Renal pelvis (tissue), 12 donors: ENCODE results near the gene IDH2. TPM values are rescaled to one million over a fixed set of nuclear protein-coding genes. Genes with fewer than 3 reads are reported as not detected.
"Not testable (repeated sequence)": the region's sequence is repeated elsewhere in the genome, so short reads cannot be mapped to it uniquely, and the experiment has no call there.

Experiments
- DNase-seq: peaks from one replicate; pipeline ENCODE4 v3.0.0-alpha.2; 2013
- long read RNA-seq, 16 experiments: transcript quantifications; one replicate each; lab custom pipeline, GENCODE V29; 2026
- polyA plus RNA-seq, 3 donors: library from polyadenylated mRNA; unstranded; fragments of 120-200 nt; gene quantifications; one replicate each; pipeline ENCODE4 v1.2.1, GENCODE V29; 2013; ENCODE audit not compliant: insufficient read length in 3 of 3

The IDH2 gene
- polyA plus RNA-seq, result 100 to 1,000 TPM; 195 to 249 (median 224) TPM
- long read RNA-seq, donor 1, transcript IDH2-201 (11 exons, 2,694 nt), result major isoform, 99 of 115 reads
- long read RNA-seq, donor 1, transcript IDH2-204 (9 exons, 1,449 nt), result minor isoform, 5 of 115 reads
- long read RNA-seq, donor 1, partial matches to known transcripts, result 11 of 115 reads
- long read RNA-seq, donor 1, other reads (novel, unspliced or antisense), result 0 of 115 reads
- long read RNA-seq, donor 2, transcript IDH2-201 (11 exons, 2,694 nt), result major isoform, 106 of 114 reads
- long read RNA-seq, donor 2, partial matches to known transcripts, result 7 of 114 reads
- long read RNA-seq, donor 2, other reads (novel, unspliced or antisense), result 0 of 114 reads
- long read RNA-seq, donor 3, transcript IDH2-201 (11 exons, 2,694 nt), result major isoform, 70 of 91 reads
- long read RNA-seq, donor 3, partial matches to known transcripts, result 20 of 91 reads
- long read RNA-seq, donor 3, other reads (novel, unspliced or antisense), result 0 of 91 reads
- long read RNA-seq, donor 4, transcript IDH2-201 (11 exons, 2,694 nt), result major isoform, 98 of 110 reads
- long read RNA-seq, donor 4, partial matches to known transcripts, result 11 of 110 reads
- long read RNA-seq, donor 4, other reads (novel, unspliced or antisense), result 0 of 110 reads
- long read RNA-seq, donor 5, transcript IDH2-201 (11 exons, 2,694 nt), result major isoform, 27 of 29 reads
- long read RNA-seq, donor 5, partial matches to known transcripts, result 0 of 29 reads
- long read RNA-seq, donor 5, other reads (novel, unspliced or antisense), result 0 of 29 reads
- long read RNA-seq, donor 6, transcript IDH2-201 (11 exons, 2,694 nt), result major isoform, 53 of 56 reads
- long read RNA-seq, donor 6, partial matches to known transcripts, result 0 of 56 reads
- long read RNA-seq, donor 6, other reads (novel, unspliced or antisense), result 0 of 56 reads
- long read RNA-seq, donor 7, transcript IDH2-201 (11 exons, 2,694 nt), result major isoform, 94 of 119 reads
- long read RNA-seq, donor 7, partial matches to known transcripts, result 22 of 119 reads
- long read RNA-seq, donor 7, other reads (novel, unspliced or antisense), result 0 of 119 reads
- long read RNA-seq, donor 8, transcript IDH2-201 (11 exons, 2,694 nt), result major isoform, 12 of 12 reads
- long read RNA-seq, donor 8, partial matches to known transcripts, result 0 of 12 reads
- long read RNA-seq, donor 8, other reads (novel, unspliced or antisense), result 0 of 12 reads
- long read RNA-seq, donor 9, transcript IDH2-201 (11 exons, 2,694 nt), result major isoform, 94 of 117 reads
- long read RNA-seq, donor 9, partial matches to known transcripts, result 17 of 117 reads
- long read RNA-seq, donor 9, other reads (novel, unspliced or antisense), result 5 of 117 reads
- long read RNA-seq, donor 10, transcript IDH2-201 (11 exons, 2,694 nt), result major isoform, 69 of 96 reads
- long read RNA-seq, donor 10, partial matches to known transcripts, result 26 of 96 reads
- long read RNA-seq, donor 10, other reads (novel, unspliced or antisense), result 0 of 96 reads
- long read RNA-seq, donor 11, transcript IDH2-201 (11 exons, 2,694 nt), result major isoform, 50 of 61 reads
- long read RNA-seq, donor 11, partial matches to known transcripts, result 10 of 61 reads
- long read RNA-seq, donor 11, other reads (novel, unspliced or antisense), result 0 of 61 reads
- long read RNA-seq, donor 12, transcript IDH2-201 (11 exons, 2,694 nt), result major isoform, 86 of 103 reads
- long read RNA-seq, donor 12, partial matches to known transcripts, result 15 of 103 reads
- long read RNA-seq, donor 12, other reads (novel, unspliced or antisense), result 0 of 103 reads
- long read RNA-seq, donor 13, transcript IDH2-201 (11 exons, 2,694 nt), result major isoform, 33 of 40 reads
- long read RNA-seq, donor 13, partial matches to known transcripts, result 6 of 40 reads
- long read RNA-seq, donor 13, other reads (novel, unspliced or antisense), result 0 of 40 reads
- long read RNA-seq, donor 14, result 0 reads
- long read RNA-seq, donor 15, result 0 reads
- long read RNA-seq, donor 16, transcript IDH2-201 (11 exons, 2,694 nt), result major isoform, 100 of 132 reads
- long read RNA-seq, donor 16, partial matches to known transcripts, result 32 of 132 reads
- long read RNA-seq, donor 16, other reads (novel, unspliced or antisense), result 0 of 132 reads

DNA sequence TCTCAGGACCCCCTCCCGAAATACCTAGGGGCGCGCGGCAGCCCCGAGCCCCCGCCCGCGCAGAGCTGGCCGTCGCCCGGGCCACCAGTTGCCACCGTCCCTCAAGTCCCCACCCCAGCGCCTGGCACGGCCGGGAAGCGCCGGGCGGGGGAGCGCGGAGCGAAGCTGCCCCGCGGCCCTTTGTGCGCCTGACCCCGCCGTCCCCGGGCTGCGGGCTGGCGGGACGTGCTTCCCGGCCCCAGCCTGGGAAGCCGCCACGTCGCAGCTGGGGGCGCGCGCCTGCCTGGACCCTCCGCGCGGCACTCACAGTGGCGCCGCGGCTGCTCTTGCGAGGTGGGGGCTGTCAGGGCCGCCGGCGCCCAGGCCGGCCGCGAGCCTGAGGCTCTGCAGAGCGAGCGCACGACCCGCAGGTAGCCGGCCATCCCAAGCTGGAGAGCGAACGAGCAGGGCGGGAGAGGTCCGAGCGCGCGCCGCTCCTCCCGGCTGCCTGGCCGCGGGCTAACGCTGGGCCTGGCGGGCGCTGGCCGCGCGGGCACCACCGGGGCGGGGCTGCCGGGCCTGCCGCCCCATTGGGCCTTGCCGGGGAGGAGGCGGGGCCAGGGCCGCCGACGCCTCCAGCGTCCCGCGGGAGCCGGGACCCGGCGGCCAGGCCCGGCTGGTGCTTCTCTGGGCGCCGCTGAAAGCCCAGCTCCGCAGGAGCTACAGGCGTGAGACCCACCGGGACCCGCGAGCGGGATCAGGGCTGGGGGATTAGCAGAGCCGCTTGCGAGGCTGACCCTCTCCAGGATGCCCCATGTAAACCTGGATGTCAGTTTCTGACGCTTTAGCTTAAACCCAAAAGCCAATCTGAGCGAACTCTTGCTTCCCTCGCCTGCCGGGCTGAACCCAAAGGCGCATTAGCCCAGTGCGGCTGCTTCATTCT is at the start of gene IDH2:
TSS of gene IDH2 (minus strand) at position 500 of the 922 bp plus-strand sequence. CDS start at position 422, 78 bp downstream.
- DNase-seq, result peak; percentile 85

DNA sequence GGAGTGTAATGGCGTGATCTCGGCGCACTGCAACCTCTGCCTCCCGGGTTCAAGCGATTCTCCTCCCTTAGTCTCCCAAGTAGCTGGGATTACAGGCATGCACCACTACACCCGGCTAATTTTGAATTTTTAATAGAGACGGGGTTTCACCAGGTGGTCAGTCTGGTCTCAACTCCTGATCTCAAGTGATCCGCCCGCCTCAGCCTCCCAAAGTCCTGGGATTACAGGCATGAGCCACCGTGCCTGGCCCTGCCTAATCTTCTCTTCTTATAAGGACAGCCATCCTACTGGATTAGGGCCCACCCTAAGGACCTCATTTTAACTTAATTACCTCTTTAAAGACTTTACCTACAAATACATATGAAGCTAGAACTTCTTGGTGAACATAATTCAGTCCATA is 48.3 kb upstream of the IDH2 start:
- DNase-seq, result not testable (repeated sequence)

DNA sequence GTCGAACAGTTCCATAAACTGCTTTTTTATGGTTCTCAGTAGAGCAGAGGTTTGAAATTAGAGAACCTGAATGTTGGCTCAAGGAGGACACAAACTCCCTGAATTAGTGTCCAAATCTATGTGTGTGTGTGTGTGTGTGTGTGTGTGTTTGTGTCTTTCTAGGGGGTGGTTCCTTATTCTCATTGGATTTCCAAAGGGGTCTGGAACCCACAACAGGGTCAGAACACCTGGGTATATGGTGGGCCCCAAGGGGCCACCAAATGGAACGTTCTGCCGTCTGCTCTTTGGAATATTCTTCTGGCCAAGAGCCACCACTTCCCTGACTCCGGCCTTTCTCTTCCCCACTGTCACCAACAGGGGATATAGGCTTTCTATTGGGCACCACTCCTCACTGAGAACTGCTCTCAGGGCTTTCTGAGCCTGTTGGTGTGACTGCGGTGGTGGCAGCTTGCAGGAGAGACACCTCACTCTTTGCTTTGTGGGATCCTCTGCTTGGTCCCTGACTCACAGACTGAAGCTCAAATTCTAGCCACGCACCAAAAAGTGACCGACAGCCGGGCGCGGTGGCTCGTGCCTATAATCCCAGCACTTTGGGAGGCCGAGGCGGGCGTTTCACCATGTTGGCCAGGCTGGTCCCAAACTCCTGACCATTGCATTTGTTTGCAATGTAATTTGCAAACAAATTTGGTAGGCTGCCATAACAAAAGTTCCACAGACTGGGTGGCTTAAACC is 47.5 kb upstream of the IDH2 start:
- no peak for DNase-seq

DNA sequence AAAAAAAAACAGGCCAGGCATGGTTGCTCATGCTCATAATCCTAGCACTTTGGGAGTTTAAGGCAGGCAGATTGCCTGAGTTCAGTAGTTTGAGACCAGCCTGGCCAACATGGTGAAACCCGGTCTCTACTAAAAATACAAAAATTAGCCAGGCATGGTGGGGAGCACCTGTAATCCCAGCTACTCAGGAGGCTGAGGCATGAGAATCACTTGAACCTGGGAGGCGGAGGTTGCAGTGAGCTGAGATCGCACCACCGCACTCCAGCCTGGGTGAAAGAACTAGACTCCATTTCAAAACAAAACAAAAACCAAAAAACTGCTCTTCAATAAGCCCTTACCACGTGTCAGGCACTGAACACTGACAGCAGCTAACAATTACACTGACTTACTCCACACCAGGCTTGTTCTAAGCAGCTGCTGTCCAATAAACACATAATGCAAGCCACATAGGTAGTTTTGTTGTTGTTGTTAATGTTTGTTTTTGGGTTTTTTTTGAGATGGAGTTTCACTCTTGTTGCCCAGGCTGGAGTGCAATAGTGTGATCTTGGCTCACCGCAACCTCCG is 44.0 kb upstream of the IDH2 start:
- DNase-seq, result not testable (repeated sequence)

DNA sequence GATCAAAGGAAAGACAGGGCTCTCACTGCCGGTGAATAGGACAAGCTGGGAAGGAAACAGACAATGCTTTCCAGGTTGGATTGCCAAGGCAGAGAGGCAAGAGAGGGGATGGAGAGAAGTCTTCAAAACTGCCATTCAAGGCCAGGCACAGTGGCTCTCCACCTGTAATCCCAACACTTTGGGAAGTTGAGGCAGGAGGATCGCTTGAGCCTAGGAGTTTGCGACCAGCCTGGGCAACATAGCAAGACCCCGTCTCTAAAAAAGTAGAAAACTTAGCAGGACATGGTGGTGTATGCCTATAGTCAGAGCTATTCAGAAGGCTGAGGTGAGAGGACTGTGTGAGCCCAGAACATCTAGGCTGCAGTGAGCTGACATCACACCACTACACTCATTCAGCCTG is 43.5 kb upstream of the IDH2 start:
- no peak for DNase-seq

DNA sequence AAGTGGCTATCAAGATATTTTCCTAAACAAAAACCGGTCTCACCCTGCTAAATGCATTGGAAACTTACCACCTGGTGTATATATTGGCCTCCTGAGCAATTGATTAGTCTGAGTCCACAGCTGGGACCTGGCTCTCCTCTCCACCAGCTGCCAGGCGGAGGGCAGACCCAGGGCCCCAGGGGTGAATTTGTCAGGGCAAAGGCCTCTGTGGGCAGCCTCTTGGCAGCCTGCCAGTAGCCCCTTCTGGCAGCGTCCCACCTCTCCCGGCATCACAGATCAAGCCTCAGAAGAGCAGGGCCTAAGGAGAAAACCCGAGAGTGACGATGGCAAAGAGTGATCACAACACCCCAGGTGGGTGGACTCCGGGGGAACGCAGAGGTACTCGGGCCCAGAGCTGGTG is 43.0 kb upstream of the IDH2 start:
- no peak for DNase-seq

DNA sequence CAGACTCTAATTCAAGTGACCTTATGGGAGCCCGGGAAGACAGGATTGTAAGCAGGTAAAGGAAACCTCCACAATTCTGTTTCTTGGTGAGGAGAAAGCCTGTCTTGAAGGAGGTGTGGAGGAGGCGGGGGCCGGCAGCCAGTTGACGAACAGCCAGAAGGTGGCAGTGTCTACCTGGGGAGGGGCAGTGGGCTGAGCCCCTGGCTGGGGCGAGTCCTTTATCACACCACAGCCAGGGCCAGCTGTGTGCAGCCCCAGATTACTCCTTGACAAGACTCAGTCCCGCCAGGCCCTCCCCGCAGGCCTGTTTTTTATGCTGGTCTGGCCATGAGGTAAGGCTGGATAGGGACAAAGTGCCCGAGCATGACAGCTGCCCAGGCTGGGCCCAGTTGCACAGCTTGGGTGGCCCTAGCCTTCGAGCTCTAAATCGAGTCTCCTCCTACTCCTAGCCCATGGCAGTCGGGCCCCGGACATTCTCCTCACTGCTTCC is 40.9 kb upstream of the IDH2 start:
- DNase-seq, result peak; percentile 71

DNA sequence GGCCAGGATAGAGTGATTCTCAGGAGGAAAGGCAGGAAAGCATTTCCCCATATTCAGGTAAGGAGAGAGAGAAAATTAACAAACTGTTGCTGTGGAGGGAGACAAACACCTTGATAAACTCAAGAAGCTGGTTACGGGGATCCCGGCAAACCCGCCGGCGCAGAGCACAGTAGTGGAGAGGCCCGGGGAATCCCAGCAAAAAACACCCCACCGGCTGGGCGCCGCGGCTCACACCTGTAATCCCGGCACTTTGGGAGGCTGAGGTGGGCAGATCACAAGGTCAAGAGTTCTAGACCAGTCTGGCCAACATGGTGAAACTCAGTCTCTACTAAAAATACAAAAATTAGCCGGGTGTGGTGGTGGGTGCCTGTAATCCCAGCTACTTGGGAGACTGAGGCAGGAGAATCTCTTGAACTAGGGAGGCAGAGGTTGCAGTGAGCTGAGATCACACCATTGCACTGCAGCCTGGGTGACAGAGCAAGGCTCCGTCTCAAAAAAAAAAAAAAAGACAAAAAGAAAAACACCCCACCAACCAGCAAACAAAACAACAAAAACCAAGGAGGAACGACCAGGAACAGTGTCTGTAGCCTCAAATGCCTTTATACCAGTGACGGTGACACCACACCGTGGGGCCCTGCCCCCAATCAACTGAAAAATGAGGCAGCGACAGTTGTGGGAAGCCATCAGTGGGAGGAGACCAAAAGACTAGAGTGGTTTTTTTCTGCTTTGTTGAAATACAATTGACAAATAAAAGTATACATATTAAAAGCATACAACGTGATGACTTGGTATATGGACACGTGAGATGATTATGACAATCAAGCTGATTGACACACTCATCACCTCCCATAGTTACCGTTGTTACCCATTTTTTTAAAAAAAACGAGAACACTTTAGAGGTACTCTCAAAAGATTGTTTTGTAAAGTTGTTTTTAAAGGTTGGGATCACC is 40.2 kb upstream of the IDH2 start:
- no peak for DNase-seq

DNA sequence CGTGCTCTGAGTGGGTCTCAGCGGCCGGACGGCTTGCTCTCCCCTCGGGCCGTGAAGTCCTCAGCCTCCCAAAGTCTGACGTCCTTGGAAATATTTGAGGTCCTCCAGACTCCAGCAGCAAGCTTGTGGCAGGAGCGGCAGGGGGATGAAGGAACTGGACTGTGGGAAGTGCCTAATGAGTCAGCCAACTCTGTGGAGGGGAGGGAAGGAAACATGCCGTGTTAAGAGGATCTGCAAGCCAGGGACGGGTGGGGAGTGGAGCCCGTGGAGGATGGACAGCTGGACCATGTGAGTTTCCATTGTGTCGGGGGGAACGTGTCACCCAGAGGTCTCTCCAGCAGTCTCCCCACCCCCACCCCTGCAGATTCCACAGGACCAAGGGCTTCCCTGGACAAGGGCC is 39.4 kb upstream of the IDH2 start:
- DNase-seq, result no peak

DNA sequence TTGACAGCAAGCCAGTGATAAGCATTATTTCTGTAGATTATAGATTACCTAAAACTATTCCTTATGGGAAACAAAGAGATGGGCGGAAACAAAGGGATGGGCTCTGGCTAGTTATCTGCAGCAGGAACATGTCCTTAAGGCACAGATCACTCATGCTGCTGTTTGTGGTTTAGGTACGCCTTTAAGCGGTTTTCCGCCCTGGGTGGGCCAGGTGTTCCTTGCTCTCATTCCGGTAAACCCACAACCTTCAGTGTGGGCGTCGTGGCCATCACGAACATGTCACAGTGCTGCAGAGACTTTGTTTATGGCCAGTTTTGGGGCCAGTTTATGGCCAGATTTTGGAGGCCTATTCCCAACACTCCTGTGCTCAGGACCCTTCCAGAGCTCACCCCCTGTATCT is 37.3 kb upstream of the IDH2 start:
- DNase-seq, result not testable (repeated sequence)

DNA sequence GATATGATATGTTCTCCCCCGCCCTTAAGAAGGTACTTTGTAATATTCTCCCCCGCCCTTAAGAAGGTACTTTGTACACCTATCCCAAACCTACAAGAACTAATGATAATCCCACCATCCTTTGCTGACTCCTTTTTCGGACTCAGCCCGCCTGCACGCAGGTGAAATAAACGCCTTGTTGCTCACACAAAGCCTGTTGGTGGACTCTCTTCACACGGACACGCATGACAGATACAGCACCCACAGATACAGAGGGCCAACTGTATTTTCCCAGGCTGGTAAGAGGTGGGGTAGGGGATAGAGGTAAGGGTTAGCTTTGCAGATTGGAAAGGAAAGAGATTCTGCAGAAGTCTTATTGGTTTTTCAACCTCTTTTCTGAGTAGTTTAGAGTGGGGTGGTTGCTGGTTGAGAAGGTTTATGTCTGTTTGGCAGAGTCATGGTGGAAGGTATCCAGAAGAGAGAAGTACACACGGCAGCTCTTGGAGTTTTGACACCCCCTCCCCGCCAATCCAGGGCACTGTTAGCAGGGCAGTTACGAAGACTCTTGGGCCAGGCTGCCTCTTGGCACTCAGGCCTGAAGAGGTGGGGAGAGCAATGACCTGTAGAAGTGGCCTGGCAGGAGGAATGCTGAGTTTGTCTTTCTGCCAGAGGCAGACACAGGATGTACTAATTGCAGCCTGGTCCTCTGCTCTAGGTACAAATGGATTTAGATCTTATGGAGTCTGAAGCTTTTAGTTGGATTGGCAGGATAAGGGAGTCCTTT is 36.0 kb upstream of the IDH2 start:
- no peak for DNase-seq

DNA sequence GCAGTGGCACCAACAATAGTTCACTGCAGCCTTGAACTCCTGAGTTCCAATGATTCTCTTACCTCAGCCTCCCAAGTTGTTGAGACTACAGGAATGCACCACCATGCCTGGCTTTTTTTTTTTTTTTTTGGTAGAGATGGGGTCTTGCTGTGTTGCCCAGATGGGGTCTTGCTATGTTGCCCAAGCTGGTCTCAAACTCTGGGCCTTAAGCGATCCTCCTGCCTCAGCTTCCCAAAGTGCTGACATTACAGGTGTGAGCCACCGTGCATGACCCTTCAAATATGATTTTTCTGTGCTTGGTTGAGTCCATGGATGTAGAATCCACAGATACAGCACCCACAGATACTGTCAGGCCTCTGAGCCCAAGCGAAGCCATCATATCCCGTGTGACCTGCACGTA is 30.2 kb upstream of the IDH2 start:
- DNase-seq, result no peak

DNA sequence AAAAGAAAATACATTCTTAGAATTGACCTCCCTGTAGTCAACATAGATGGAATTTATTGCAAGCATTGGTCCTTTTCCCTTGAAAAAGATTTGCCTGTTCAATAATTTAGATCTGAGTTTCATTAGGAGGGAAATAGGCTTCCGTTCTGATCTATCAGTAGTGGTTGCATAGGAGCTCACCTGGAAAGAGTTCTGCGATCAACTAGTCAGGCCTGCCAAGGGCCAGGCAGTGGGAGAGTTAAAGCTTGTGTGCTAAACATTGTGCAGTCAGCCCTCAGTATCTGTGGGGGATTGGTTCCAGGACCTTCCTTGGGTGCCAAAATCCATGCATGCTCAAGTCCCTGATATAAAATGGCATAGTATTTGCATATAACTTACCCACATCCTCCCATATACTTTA is 29.6 kb upstream of the IDH2 start:
- DNase-seq, result no peak

DNA sequence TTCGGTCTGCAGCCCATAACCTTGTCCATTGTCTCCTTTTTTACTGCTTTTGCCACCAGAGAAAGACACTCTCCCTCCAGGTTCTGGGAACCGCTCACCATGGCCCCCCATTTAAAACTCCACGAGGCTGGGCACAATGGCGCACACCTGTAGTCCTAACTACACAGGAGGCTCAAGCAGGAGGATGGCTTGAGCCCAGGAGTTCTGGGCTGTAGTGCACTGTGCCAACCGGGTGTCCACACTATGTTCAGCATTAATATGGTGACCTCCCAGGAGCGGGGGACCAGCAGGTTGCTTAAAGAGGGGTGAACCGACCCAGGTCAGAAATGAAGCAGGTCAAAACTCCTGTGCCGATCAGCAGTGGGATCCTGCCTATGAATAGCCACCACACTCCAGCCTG is 28.0 kb upstream of the IDH2 start:
- DNase-seq, result no peak

DNA sequence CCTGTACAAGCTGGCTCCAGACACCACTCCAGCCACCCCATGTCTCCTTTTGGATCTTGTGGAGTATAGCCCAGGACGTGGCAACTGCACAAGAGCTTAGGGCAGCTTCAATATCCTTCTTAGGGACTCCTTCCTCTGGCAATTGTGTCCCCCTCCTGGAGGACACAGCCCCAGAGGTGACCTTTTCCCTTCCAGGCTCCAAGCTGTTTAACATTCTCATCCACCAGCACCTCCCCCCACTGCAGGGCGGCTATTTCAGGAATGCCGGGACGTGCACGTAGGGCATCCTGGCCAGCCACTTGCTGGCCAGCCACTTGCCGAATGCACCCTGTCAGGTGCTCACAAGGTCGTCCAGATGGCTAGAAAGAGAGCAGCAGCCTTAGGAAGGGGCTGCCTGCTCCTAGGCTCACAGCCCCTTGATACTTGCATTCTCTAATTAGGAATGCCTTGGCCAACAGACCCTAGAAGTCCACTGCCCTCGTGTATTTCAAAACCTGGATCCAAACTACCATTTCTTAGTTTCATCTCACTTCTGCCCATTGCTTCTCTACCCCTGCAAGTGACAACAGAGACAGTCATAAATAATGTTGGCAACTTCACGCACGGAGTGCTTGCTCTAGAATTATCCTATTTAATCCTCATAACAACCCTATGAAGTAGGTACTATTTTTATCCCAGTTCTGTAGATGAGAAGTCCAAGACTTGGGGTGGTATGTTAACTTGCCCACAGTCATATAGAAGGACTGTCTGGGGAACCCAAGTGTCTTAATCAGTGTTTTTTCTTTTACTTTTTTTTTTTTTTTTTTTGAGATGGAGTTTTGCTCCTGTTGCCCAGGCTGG is 24.5 kb upstream of the IDH2 start:
- DNase-seq, result no peak
